B cell (primary cell): ENCODE data around the gene MED22. TPM values are rescaled to one million over a fixed set of nuclear protein-coding genes. Genes with fewer than 3 reads are reported as not detected.

Source experiments
- ATAC-seq: fragments of 200-7000 bp; cut with Tn5 transposase; one replicate; pipeline ENCODE4 v1.10.0; 2021; ENCODE audit warnings: low read depth, mild to moderate bottlenecking, moderate number of reproducible peaks, moderate library complexity
- CTCF ChIA-PET: fragments of 350-600 bp; sonication (Branson Sonifier 250); formaldehyde crosslinking; loops from one replicate; lab custom pipeline; 2021; ENCODE audit warnings: antibody characterized with exemption, inconsistent platforms; lab: Charles Lee
- POLR2A ChIA-PET: fragments of 350-600 bp; sonication (Branson Sonifier 250); formaldehyde crosslinking; loops from one replicate; lab custom pipeline; 2021; ENCODE audit warnings: antibody characterized with exemption; lab: Charles Lee
- DNase-seq: peaks from one replicate; pipeline ENCODE4 v3.0.0; 2013
- H2AFZ ChIP-seq: 2 replicates; pipeline ENCODE4 v1.6.1; 2012; ENCODE audit warnings: mild to moderate bottlenecking, low read depth, low read length; ENCODE audit not compliant: insufficient read depth, poor library complexity, severe bottlenecking
- H3K27ac ChIP-seq, 2 donors: 1 replicate in 1 of 2; 2 replicates in 1 of 2; pipeline ENCODE4 v1.5.1; 2012 to 2013; ENCODE audit warnings: low read length in 2 of 2, mild to moderate bottlenecking in 2 of 2, moderate library complexity in 1 of 2
- H3K27me3 ChIP-seq, 4 experiments: fragments of 200-600 bp in 1 of 4; sonication (generic) in 1 of 4; replicated peaks in 1 of 4; 1 replicate in 2 of 4; 2 replicates in 2 of 4; pipeline versions ENCODE4 v1.6.1 to v1.7.0; 2013 to 2016; ENCODE audit warnings: low read length in 3 of 4, mild to moderate bottlenecking in 2 of 4, mixed read lengths in 1 of 4, moderate library complexity in 1 of 4; ENCODE audit not compliant: insufficient read depth in 4 of 4, control insufficient read depth in 3 of 4; ENCODE audit errors: control extremely low read depth in 1 of 4
- H3K36me3 ChIP-seq, 2 experiments: replicated peaks in 1 of 2; 1 replicate in 1 of 2; 2 replicates in 1 of 2; pipeline versions ENCODE4 v1.6.1 to v1.7.1; 2013; ENCODE audit warnings: low read length in 1 of 2; ENCODE audit not compliant: insufficient read depth in 2 of 2, control insufficient read depth in 1 of 2; ENCODE audit errors: control extremely low read depth in 1 of 2, extremely low read depth in 1 of 2
- H3K4me1 ChIP-seq, 2 donors: fragments of 200-600 bp in 1 of 2; sonication (generic) in 1 of 2; 1 replicate in 1 of 2; 2 replicates in 1 of 2; pipeline versions ENCODE4 v1.5.1 to v1.6.1; 2013 to 2017; ENCODE audit warnings: low read length in 2 of 2; ENCODE audit not compliant: control insufficient read depth in 2 of 2, insufficient read depth in 2 of 2
- H3K4me2 ChIP-seq: replicated peaks from 2 replicates; pipeline ENCODE3; 2012; ENCODE audit warnings: mild to moderate bottlenecking, low read depth, low read length; ENCODE audit not compliant: poor library complexity, severe bottlenecking
- H3K4me3 ChIP-seq, 5 experiments: fragments of 200-600 bp in 1 of 5; sonication (generic) in 1 of 5; 1 replicate in 3 of 5; 2 replicates in 2 of 5; pipeline versions ENCODE4 v1.5.1 to v1.7.0; 2011 to 2016; ENCODE audit warnings: low read length in 4 of 5, mild to moderate bottlenecking in 4 of 5, low read depth in 2 of 5, control low read depth in 1 of 5, moderate library complexity in 1 of 5; ENCODE audit not compliant: insufficient read depth in 1 of 5; ENCODE audit errors: control extremely low read depth in 1 of 5, extremely low read depth in 1 of 5
- H3K79me2 ChIP-seq: fragments of 200-600 bp; sonication (generic); one replicate; pipeline ENCODE4 v1.6.0; 2016; ENCODE audit warnings: low read length; ENCODE audit not compliant: control insufficient read depth, insufficient read depth
- H3K9ac ChIP-seq: fragments of 200-600 bp; sonication (generic); 2 replicates; pipeline ENCODE4 v1.6.1; 2017; ENCODE audit warnings: mild to moderate bottlenecking, low read length, moderate library complexity
- H3K9me3 ChIP-seq, 3 donors: one replicate each; pipeline versions ENCODE4 v1.6.1 to v1.7.1; 2013; ENCODE audit warnings: low read length in 2 of 3; ENCODE audit not compliant: control insufficient read depth in 2 of 3, insufficient read depth in 1 of 3; ENCODE audit errors: control extremely low read depth in 1 of 3
- H4K20me1 ChIP-seq: 2 replicates; pipeline ENCODE4 v1.6.0; 2012; ENCODE audit warnings: mild to moderate bottlenecking, low read length; ENCODE audit not compliant: insufficient read depth, control insufficient read depth, poor library complexity, severe bottlenecking
- H3K27ac Mint-ChIP-seq: one replicate; pipeline ENCODE4 v1.8.0; 2021; ENCODE audit warnings: mixed read lengths
- H3K27me3 Mint-ChIP-seq: one replicate; pipeline ENCODE4 v1.8.0; 2021; ENCODE audit warnings: mixed read lengths
- H3K4me1 Mint-ChIP-seq: one replicate; pipeline ENCODE4 v1.8.0; 2021; ENCODE audit warnings: mixed read lengths
- H3K4me3 Mint-ChIP-seq: one replicate; pipeline ENCODE4 v1.8.0; 2021; ENCODE audit warnings: mixed read lengths
- H3K9me3 Mint-ChIP-seq: one replicate; pipeline ENCODE4 v1.8.0; 2022; ENCODE audit warnings: mixed read lengths; ENCODE audit not compliant: insufficient read depth
- EZH2 ChIP-seq: IDR thresholded peaks from 2 replicates; pipeline ENCODE4 v1.6.1; 2012; ENCODE audit warnings: borderline replicate concordance, low read depth, mild to moderate bottlenecking, moderate library complexity, low read length; ENCODE audit not compliant: insufficient read depth, poor library complexity, severe bottlenecking
- WGBS: methylation state at CpG from one replicate; pipeline ENCODE4 v1.1.5; 2013; ENCODE audit warnings: missing lambda C conversion rate; ENCODE audit not compliant: insufficient coverage; 5-methylcytosine and 5-hydroxymethylcytosine counted together
- intact Hi-C: fragments of 100-400 bp; cut with micrococcal nuclease; formaldehyde crosslinking; loops from one replicate; pipeline ENCODE4 v1.10.0; 2022
- polyA plus RNA-seq: library from polyadenylated mRNA; depleted of rRNA; stranded (reverse); fragments of >200 nt; gene quantifications from 2 replicates; pipeline ENCODE4 v1.2.3, GENCODE V29; 2012
- total RNA-seq, 2 donors: library from RNA; stranded (reverse); fragments of 120-200 nt in 1 of 2; gene quantifications; 1 replicate in 1 of 2; 2 replicates in 1 of 2; pipeline versions ENCODE4 v1.2.3 to v1.2.4, GENCODE V29; 2013 to 2022
- TF ChIP-seq, protein P1 (sequence below): fragments of 200-600 bp; IDR thresholded peaks from one replicate; pipeline ENCODE4 v1.8.0; 2022; ENCODE audit warnings: antibody characterized with exemption, mild to moderate bottlenecking

Gene MED22
- total and polyA plus RNA-seq, 2 donors (not counting 1 experiment from before 2014, with no cell fraction given), result 44.9 to 50.4 TPM

- ATAC-seq (no peak), DNase-seq (no peak)
- Histone ChIP-seq H3K9ac (no peak overlapping the region), H3K4me1 (no peaks in the 10 kb centered on the region), H3K79me2 (no peaks in the 10 kb centered on the region), H3K4me3 (no peak overlapping the region), H3K27ac (no peak overlapping the region), H2AFZ (no peak overlapping the region), H3K36me3 (peaks cover 0 to 1% of the 10 kb centered on the region in 2 experiments), H3K4me2 (no peak overlapping the region), H3K27me3 (no peaks in the 10 kb centered on the region), H3K9me3 (peaks cover 0 to 8% (median 0%) of the 10 kb centered on the region in 3 donors), H4K20me1 (no peaks in the 10 kb centered on the region)
- CTCF ChIA-PET, result no interaction called here
- Mint-ChIP-seq H3K4me3 (no peak overlapping the region), H3K27ac (no peak overlapping the region), H3K4me1 (no peaks in the 10 kb centered on the region), H3K9me3 (no peaks in the 10 kb centered on the region), H3K27me3 (peaks cover 4% of the 10 kb centered on the region)
- POLR2A ChIA-PET, result interaction anchor here (0.6 kb wide), 1 partner anchor 172 kb away, joined by 3 read pairs; no protein-coding TSS in a partner anchor
- TF ChIP-seq EZH2, result no peak
- TF ChIP-seq, protein P1, sequence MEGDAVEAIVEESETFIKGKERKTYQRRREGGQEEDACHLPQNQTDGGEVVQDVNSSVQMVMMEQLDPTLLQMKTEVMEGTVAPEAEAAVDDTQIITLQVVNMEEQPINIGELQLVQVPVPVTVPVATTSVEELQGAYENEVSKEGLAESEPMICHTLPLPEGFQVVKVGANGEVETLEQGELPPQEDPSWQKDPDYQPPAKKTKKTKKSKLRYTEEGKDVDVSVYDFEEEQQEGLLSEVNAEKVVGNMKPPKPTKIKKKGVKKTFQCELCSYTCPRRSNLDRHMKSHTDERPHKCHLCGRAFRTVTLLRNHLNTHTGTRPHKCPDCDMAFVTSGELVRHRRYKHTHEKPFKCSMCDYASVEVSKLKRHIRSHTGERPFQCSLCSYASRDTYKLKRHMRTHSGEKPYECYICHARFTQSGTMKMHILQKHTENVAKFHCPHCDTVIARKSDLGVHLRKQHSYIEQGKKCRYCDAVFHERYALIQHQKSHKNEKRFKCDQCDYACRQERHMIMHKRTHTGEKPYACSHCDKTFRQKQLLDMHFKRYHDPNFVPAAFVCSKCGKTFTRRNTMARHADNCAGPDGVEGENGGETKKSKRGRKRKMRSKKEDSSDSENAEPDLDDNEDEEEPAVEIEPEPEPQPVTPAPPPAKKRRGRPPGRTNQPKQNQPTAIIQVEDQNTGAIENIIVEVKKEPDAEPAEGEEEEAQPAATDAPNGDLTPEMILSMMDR, result no peak
- intact Hi-C loops, result no loop called here
- 61% methylated on average over 14 of the region's 14 CpGs for WGBS
Measured at GRCh38 chr9:133322701-133323100, 25.2 kb downstream of the MED22 start.

- Histone ChIP-seq H3K9ac (no peak overlapping the region), H3K27me3 (no peaks in the 10 kb centered on the region), H4K20me1 (no peaks in the 10 kb centered on the region), H3K36me3 (no peaks in the 10 kb centered on the region), H3K9me3 (peaks cover 0 to 8% (median 0%) of the 10 kb centered on the region in 3 donors), H2AFZ (no peak overlapping the region), H3K27ac (no peak overlapping the region), H3K4me3 (no peak overlapping the region), H3K79me2 (no peaks in the 10 kb centered on the region), H3K4me2 (no peak overlapping the region), H3K4me1 (no peaks in the 10 kb centered on the region)
- intact Hi-C loops, result no loop called here
- peaks cover 4% of the 10 kb centered on the region for H3K27me3 Mint-ChIP-seq
- no peak for TF ChIP-seq EZH2
- TF ChIP-seq, protein P1, result no peak
- WGBS, result 86% methylated on average over 5 of the region's 13 CpGs
- ChIA-PET CTCF (no interaction called here), POLR2A (no interaction called here)
- no peak overlapping the region for H3K27ac Mint-ChIP-seq
- ATAC-seq, result no peak
- no peaks in the 10 kb centered on the region for H3K4me1 Mint-ChIP-seq
- DNase-seq, result no peak
- no peaks in the 10 kb centered on the region for H3K9me3 Mint-ChIP-seq
- H3K4me3 Mint-ChIP-seq, result no peak overlapping the region
Measured at GRCh38 chr9:133321411-133321935, 26.5 kb downstream of the MED22 start.
